Cerebellar nuclear complex (tissue), 1 donor: ENCODE data around the gene CACHD1.
A peak's percentile ranks its signal among the peaks of the same experiment; 100 is the strongest.
"Not testable (repeated sequence)": the region's sequence is repeated elsewhere in the genome, so short reads cannot be mapped to it uniquely, and the experiment has no call there.

Source experiments
- DNase-seq, 2 experiments: peaks; one replicate each; lab custom pipeline; 2025; lab: John Stamatoyannopoulos, UW

CACHD1 gene

DNA sequence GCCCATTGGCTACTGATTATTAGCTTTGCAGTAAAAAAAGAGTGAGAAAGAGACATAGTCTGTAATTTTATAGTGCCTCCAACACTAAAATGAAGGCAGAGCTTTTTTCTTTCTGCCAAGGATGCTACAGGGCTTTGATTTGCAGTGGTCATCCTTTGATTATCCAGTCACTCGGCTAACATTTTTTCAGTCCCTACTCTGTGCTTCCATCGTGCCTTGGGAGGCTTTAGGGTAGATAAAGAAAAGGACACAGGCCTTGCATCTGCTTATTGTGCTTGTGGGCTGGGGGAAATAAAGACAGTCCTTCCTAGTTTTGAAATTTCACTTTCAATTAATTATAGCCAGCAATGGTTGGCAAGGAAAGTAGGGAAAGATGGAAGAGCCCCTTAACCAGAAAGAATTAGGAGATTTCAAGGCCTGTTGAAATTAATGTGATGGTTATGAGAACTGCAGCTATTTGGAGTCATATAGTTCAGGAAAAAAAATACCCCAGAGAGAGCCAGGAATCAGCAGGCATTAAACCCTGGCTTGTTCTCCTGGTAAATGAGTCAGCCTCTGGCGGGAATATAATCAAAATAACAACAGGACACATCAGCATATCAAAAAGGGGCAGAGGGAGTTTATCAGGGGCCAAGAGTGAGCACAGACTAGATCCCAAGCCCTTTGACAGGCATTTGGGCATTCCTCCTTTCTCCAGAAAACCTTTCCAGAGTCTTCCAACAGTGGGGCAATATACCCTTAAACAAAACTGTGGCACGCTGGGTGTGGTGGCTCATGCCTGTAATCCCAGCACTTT, 27.4 kb downstream of the CACHD1 start:
- DNase-seq = no peak

DNA sequence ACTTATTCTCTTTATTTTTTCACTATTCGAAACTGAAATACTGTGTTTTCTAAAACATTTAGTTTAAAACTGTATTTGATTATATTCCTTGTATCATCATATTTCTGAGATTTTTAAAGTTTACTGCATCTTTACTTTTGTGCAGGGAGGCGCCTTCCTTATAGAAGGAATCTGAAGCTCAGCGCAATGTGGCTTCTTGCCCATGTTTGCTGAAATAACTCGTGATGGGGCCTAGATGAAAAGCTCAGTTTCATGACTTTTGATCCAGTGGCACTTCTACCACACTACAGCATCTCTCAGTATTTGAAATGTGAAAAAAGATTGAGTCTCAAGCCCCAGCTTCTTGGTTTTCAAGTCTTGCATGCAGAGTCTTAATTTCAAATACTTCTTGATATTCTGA, 28.4 kb downstream of the CACHD1 start:
- no peak for DNase-seq

DNA sequence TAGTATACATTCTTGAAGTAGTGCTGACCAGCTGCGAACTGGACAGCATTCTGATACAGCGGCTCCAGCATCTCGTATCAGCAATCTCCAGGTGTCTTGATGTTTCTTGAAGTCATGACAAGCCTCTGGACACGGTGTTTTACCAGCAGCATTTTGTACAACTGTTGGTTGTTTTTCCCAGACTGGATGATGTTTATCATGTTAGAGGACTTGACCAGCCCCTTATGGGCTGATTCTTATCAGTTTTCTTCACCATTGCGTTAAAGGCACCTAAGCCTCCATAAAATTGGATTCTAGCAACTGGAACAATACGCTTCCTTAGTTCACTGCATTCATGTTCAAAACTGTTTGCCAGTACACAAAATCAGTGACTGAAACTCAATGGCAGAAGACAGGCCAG, 29.1 kb downstream of the CACHD1 start:
- no peak for DNase-seq

DNA sequence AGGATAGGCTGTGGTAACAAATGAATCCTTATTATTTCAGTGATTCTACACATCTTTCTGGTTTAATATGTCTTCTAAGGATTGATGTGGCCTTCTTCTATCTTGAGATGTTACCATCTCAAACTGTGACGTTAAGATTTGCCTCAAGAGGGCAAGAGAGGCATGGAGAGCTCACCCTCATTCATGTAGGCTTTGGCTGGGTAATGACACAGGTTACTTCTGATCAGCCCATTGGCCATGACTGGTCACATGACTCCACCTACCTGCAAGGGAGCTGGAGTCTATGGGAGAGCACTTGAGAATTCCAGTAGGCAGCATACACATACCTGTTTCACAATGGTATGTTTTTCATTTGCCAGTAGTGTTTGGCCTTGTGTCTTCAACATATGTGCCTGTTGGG, 30.0 kb downstream of the CACHD1 start:
- DNase-seq = no peak

DNA sequence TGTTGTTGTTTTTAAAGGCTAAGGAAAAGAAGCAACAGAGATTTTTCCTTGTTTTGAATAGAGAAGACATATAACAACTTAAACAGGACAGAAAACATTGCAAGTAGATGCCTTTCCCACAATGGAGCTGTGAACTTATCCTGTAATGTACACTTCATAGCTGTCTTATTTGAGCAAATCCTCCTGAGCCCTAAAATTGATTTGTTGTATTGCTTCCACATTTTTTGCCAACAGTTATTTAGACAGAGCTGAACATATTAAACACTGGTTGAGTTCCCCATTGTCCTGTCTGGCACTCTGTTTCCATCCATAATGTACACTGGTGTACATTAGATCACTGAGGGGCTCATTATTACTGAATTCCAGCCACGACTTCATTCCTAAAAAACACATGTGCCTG, 32.2 kb downstream of the CACHD1 start:
- no peak for DNase-seq

DNA sequence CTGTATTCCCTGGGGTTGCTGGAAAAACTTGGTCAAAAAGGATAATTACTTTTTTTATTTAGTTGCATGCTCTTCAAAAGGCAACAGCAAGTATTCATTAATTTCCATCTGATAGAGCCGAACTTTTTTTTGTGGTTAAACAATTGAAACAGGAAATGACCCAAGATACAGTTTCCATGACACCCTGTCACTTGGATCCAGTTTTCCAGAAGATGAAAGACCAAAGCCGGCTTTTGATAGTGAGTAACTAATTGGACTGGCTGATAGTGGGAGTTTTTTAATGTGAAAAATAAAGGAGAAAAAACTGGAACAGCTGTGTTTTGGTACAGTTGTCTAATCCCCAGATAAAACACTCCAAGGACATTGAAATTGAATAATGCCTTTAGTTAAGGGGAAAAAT, 33.0 kb downstream of the CACHD1 start:
- DNase-seq = no peak

DNA sequence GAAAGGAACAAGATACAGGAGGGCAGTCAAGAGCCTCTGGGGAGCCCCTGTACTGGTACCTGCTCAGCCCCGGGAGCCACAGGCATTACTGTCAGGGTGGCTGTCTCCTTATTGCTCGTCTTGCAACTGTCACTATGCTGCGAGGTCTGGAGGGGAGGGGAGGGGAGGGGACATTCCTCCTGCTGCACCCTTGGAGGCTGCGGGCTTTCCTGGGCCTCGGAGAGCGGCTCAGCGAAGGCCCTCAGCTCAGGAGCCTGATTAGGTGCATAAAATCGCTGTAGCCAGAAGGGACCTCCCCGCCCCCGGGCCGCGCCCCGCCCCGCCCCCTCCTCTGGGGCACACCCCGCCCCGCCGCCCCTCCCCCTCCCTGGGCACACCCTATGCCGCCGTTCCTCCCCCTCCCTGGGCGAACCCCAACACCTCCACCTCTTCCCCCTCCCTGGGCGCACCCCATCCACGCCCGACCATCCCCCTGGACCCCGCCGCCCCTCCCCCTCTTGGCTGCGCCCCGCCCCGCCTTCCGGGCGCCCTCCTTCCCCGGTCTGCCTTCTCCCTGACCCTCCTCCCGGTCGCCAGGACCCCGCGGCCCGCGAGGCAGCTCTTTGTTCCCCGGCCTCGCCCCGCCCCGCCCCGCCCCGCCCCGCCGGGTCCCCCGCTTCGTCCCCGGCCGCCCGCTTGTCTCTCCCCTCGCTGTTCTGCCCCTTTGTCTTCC, 35.5 kb downstream of the CACHD1 start:
- DNase-seq = no peak

DNA sequence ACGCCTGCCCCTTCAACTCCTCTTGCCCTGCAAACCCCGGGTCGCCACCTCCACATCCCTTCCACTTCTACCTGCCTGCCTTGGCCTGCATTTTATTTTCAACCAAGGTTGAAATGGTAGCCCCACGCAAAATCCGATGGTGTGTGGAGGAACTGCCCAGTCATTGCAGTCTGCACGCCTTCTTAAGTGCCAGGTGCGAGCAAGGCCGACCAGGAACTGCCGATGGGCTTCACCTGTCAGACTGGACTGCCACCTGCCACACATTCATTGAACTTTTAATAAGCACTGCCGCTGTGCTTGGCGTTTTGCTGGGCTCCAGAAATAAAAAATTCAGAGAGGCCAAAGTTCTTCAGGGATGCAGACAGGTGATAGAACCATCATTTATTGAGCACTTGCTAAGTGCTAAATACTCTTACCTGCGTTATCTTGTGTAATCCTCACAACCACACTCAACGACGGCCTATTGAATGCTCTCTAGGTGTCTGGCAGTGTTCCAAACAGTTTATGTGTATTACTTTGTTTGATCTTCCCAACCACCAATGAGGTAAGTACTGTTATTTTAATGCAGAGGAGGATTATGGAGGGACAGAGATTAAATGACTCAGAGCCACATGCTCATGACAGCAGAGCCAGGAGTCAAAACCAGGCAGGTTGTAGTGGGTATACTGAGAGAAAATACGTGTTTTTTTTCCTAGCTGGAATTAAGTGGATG, 36.2 kb downstream of the CACHD1 start:
- no peak for DNase-seq

DNA sequence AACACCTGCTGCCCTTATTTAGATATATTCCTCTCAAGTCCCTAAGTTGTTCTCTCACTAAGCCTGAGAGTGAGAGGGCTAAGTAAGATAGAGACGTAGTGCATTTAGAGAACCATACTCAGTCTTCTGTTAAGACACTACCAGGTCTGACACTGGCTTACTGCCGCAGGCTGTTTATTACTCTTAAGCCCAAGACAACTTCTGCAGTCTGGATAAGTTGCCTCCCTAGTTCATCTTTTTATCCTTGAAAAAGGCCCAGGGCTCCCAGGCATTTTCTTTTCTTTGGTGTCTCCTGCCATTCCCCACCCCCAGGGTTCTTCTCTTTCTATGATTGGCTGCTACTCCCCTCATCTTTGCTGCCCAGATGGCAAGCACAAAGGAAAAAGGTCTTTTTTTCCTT, 38.7 kb downstream of the CACHD1 start:
- DNase-seq = no peak

DNA sequence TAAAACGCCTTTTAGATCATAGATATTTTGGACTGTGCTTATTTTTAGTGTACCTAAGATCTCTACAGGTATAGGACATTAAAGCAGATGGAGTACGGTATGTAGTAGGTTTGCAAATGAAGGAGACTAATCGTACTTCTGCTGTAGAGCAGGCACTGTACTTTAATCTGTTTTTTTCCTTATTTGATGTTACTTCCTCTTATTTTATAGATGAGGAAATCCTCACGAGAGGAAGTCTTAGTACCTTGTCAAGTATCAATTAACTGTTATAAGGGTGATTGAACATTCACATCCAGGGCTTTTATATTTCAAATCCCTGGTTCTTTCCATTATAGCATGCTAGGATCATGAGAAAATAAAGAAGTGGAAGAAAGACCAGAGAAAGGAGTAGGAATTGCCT, 41.1 kb downstream of the CACHD1 start:
- no peak for DNase-seq

DNA sequence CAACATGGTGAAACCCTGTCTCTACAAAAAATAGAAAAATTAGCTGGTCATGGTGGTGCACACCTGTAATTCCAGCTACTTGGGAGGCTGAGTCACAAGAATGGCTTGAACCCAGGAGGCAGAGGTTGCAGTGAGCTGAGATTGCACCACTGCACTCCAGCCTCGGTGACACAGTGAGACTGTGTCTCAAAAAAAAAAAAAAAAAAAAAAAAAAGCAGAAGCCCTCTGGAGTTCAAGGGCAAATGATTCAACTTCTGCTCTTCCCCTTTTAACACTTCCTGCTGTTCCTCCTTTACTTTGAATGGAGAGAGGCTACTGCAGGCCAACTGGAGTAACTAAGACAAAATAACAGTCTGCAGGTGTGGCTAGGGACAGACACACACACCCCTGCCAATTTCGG, 42.3 kb downstream of the CACHD1 start:
- not testable (repeated sequence) for DNase-seq

DNA sequence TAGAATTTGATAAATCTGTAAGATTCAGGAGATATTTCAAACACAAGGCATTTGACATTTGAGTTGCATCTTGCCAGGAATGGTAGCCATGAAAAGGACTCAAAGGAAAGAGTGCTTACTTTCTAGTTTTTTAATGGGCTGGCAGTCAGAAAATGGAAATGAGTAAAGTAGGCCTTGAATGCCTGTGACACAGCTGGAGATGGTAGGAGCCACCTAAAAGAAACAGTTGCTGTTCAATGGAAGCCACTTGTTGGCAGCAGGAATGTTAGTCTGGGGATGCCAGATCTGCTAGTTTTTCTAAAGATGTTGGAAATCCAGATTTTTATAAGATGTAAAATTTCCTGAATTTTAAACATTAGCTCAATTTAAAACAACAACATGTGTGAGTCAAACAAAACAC, 43.6 kb downstream of the CACHD1 start:
- DNase-seq = no peak

DNA sequence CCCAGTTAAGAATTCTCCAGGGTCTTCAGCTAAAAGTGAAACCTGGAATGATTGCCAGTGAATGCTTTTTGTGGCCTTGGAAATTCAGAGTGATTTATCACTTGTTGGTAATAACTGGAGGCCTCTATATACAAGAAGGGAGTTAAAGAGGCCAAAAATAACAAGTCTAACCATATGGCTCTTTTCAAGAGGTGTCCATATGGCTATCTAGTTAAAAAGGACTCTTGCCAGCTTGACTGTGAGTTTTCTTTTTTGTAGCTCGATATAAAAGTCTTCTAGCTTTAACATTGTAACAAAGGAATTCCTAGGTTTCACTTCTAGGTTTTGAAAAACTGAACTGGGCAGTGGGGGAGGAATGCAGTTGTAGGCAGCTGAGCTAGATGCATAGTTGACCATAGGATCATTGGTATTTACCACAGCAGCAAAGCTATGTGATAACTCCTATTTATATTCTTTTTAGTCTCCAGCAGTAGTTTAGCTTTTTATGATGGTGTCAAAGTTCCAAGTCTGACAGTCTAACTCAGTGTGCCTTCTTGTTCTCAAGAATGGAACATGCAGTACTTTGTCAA, 44.4 kb downstream of the CACHD1 start:
- peak in 1 of 2 experiments; percentile 5 for DNase-seq

DNA sequence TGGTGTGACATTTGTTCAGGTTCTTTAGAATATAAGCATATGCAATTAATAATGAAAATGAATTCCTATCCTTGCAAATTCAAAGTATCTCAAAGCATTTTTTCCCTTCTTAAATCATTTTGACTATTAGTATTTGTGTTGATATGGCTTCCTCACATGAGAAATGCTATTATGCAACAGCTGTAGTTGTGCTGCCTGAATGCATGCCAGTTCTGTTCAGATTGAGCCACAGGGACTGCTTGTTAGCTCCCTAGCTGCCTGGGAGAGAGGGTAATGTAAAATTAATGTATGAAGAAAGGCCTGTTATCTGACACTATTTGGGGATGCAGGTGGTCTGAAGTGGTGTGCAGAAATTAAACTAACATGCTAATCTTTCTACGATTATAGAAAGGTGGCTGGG, 45.5 kb downstream of the CACHD1 start:
- no peak for DNase-seq

DNA sequence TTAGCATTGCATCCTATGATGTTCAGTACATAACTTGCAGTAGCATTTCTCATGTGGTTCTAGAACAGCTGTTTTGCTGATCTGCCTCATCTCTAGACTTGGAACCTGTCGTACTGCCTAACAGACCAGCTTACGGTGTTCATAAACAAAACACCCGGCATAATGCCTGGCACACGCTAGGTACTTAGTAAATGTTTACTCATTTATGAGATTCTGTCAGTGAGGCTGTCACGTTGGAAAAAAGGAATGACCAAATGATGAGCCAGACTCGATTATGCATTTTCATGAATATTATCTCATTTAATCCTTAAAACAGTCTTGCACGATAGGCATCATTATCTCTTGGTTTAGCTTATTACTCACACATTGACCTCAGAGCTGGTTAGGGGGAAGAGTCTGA, 46.4 kb downstream of the CACHD1 start:
- DNase-seq = no peak

DNA sequence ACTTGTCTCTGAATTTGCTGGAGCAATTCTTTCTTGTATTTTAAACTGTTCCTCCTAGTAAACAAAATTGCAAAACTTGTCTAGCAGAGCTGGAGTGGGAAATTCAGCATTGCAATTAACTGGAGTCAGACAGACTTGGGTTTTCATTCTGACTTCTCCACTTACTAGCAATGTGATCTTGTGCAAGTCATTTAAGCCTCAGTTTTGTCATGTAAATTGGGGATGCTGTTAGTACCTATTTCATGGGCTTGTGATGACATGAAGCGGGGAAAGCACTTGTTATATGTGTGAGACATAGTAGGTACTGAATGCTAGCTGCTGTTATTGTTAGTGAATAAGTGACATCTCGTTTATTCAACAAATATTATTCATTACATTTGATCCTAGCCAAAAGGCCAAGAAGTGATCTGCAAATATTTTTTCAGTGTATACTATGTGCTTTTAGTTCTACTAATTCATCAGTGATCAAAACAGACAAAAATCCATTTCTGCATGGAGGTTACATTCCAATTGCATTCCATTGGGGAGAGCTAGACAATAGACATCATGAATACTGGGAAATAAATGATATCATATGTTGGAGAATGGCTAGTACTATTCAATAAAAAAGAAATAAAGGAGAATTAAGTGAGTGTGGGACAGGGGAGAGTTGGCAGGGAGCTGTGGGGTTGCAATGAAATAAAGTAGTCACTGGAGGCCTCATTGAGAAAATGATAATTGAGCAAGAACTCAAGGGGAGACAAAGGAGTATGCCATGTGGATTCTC, 47.1 kb downstream of the CACHD1 start:
- DNase-seq = no peak

DNA sequence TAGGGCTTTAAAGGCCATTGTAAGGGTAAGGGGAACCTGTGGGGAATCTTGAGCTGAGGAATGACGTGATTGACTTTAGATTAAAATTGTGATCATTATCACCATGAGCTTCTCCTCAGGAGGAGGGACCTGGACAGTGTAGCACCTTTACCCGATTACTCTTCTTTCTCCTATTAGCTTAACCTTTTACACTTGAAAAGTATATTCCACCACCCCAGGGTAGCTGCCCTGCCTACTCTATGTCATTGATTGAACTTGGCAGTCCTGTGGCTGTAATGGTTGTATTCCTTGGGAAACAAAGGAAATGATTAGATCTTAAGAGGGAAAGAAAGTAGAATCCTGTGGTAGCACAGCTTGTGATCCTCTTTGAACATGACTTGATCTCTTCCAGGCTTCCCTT, 47.7 kb downstream of the CACHD1 start:
- DNase-seq = no peak

DNA sequence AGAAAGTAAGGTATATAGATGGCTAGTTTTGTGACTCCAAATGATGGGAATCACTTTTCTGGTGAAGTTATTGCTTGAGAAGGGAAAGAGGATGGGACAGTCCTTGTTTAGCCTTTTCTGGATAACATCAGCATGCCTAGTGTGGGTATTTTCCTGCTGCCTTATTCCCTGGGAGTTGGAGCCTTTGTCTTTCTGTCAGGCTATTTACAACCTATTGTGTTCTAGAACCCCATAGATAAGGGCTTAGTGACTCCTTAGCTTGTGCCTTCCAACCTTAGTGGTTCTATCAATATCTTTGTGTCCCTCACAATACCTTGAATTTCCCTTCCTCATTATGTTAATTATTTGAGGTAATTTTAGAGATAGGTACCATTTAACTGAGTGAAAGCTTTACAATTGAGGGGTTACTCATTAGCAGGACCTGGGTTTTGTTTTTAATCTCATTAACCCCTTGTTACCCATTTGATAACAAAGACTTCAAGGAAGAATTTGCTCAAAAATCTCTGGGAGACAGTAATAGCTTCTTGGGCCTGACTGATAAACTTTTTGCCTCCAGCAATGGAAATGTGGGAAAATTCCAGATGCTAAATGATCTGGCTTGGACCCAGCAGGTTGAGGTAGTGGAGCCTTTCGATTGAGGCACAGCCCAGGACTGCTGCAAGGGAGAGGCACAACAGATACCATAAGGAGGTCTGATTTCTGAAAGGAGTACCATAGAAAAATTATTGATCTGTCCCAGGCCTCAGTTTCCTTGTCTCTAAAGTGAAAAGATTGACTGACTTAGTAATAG, 49.0 kb downstream of the CACHD1 start:
- DNase-seq = no peak

DNA sequence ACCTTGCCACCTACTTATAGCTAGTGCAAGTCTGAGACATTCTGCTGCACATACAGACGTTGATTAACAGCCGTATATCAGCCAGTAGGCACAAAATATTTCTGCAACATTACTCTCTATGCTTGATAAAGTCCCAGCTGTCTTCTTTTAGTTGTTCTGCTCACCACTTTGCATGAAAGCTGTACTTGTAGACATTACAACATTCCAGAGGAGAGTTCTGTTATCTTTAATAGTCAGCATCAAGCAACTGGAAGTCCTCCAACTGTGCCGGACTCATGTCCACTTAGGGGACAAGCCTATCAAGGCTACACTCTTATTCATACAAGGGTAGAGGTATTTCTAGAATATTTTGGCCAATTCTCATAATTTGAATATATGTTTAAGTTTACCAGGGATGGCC, 50.0 kb downstream of the CACHD1 start:
- no peak for DNase-seq

DNA sequence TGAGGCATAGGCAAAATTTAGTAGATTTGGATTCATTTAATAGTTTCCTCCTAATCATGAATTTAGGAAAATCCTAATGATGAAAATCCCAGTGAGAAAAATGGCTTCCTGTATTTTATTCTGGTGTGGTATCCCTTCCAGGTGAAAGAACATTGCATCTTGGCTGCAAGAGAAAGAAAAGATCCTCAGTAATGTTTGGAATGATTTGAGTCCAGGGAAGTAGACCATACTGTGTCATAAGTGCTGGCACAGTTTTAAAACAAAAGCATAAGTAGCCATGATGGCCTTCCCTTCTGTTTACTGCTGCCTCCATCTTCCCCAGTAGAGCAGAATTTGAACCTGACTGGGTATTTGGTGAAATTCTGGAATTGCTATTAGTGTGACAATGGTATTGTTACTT, 52.8 kb downstream of the CACHD1 start:
- no peak for DNase-seq
